ENCODE measurements around the gene ARG2.

GRCh38 chr14:67574806-67575205 is 44.9 kb upstream of the ARG2 start:
- no peak for TF ChIP-seq ESRRG (CRISPR knock-in tag; IDR thresholded peaks at IDR 0.05)
- no peak for TF ChIP-seq ISL1 (CRISPR knock-in tag; IDR thresholded peaks at IDR 0.05)
- no peak for TF ChIP-seq PATZ1 (CRISPR knock-in tag; IDR thresholded peaks at IDR 0.05; ENCODE audit: borderline replicate concordance)
- no peak for TF ChIP-seq TOX (CRISPR knock-in tag; IDR thresholded peaks at IDR 0.05; ENCODE audit: borderline replicate concordance)
- no peak for TF ChIP-seq CSRNP3 (CRISPR knock-in tag; IDR thresholded peaks at IDR 0.05)
- no peak for TF ChIP-seq SNAI2 (CRISPR knock-in tag; IDR thresholded peaks at IDR 0.05)
- no peak for TF ChIP-seq ZNF8 (CRISPR knock-in tag; IDR thresholded peaks at IDR 0.05)
- TF ChIP-seq ZNF565 (CRISPR knock-in tag; conservative IDR thresholded peaks at IDR 0.05; ENCODE audit: low read depth): no peak
- no peak for TF ChIP-seq ARNTL (CRISPR knock-in tag; IDR thresholded peaks at IDR 0.05; ENCODE audit: borderline replicate concordance, low read depth)
- TF ChIP-seq OSR1 (CRISPR knock-in tag; IDR thresholded peaks at IDR 0.05): no peak
- TF ChIP-seq ZFP3 (CRISPR knock-in tag; IDR thresholded peaks at IDR 0.05): no peak
- TF ChIP-seq ZFP30 (CRISPR knock-in tag; IDR thresholded peaks at IDR 0.05): no peak
- no peak for TF ChIP-seq POU6F1 (CRISPR knock-in tag; IDR thresholded peaks at IDR 0.05; ENCODE audit: borderline replicate concordance, low read depth)
- TF ChIP-seq RARB (CRISPR knock-in tag; IDR thresholded peaks at IDR 0.05): no peak
